OCI-LY7 (cell line): ENCODE measurements around the gene CPTP. TPM values are rescaled to one million over a fixed set of nuclear protein-coding genes. Genes with fewer than 3 reads are reported as not detected.

Source experiments
- BruUV-seq: library from RNA; stranded (reverse); fragments of 400-500 nt; replicated peaks from 2 replicates; lab custom pipeline; 2021; lab: Mats Ljungman, UMichigan
- CTCF ChIA-PET: fragments of 300-600 bp; sonication (Branson Sonifier 250); formaldehyde crosslinking; loops from one replicate; lab custom pipeline; 2022; ENCODE audit warnings: antibody characterized with exemption; ENCODE audit not compliant: unreplicated experiment; lab: Charles Lee
- POLR2A ChIA-PET: fragments of 300-600 bp; sonication (Branson Sonifier 250); formaldehyde crosslinking; loops from one replicate; lab custom pipeline; 2022; ENCODE audit warnings: antibody characterized with exemption; lab: Charles Lee
- DNase-seq: peaks from one replicate; pipeline ENCODE4 v3.0.0-alpha.2; 2015; ENCODE audit warnings: low spot score
- H2AFZ ChIP-seq: fragments of 200-600 bp; sonication (generic), shearing (Covaris generic); 2 replicates; pipeline ENCODE4 v1.6.1; 2014; ENCODE audit warnings: mild to moderate bottlenecking, antibody characterized with exemption, low read length, moderate library complexity
- H3K27ac ChIP-seq: fragments of 200-600 bp; sonication (generic); 2 replicates; pipeline ENCODE4 v1.5.1; 2014; ENCODE audit warnings: mixed run types, low read depth, mild to moderate bottlenecking, moderate library complexity, low read length, inconsistent platforms; ENCODE audit not compliant: poor library complexity, severe bottlenecking
- H3K36me3 ChIP-seq: fragments of 200-600 bp; sonication (generic); 2 replicates; pipeline ENCODE4 v1.6.1; 2014; ENCODE audit warnings: mild to moderate bottlenecking, antibody characterized with exemption, low read length, moderate library complexity, mixed read lengths; ENCODE audit not compliant: insufficient read depth
- H3K4me1 ChIP-seq: fragments of 200-600 bp; sonication (generic); 2 replicates; pipeline ENCODE4 v1.5.1; 2014; ENCODE audit warnings: mild to moderate bottlenecking, low read length; ENCODE audit not compliant: insufficient read depth, poor library complexity, severe bottlenecking
- H3K4me2 ChIP-seq: fragments of 200-600 bp; sonication (generic); 2 replicates; pipeline ENCODE4 v1.6.1; 2014; ENCODE audit warnings: mild to moderate bottlenecking, low read length
- H3K4me3 ChIP-seq: fragments of 200-600 bp; sonication (generic); 2 replicates; pipeline ENCODE4 v1.5.1; 2014; ENCODE audit warnings: mild to moderate bottlenecking, low read depth, low read length; ENCODE audit not compliant: poor library complexity, severe bottlenecking
- H3K79me2 ChIP-seq: fragments of 200-600 bp; sonication (generic); 2 replicates; pipeline ENCODE4 v1.6.1; 2016; ENCODE audit warnings: low read depth, mild to moderate bottlenecking, low read length, moderate library complexity, mixed read lengths; ENCODE audit not compliant: insufficient read depth
- H3K9me2 ChIP-seq: fragments of 200-600 bp; sonication (generic); 2 replicates; pipeline ENCODE4 v1.6.1; 2016; ENCODE audit warnings: mild to moderate bottlenecking, low read length, mixed read lengths; ENCODE audit not compliant: insufficient read depth
- H3K9me3 ChIP-seq: fragments of 200-600 bp; sonication (generic); 2 replicates; pipeline ENCODE4 v1.6.1; 2014; ENCODE audit warnings: mild to moderate bottlenecking, mixed run types, low read length, mixed read lengths
- H4K20me1 ChIP-seq: fragments of 200-600 bp; sonication (generic); 2 replicates; pipeline ENCODE4 v1.6.1; 2014; ENCODE audit warnings: mild to moderate bottlenecking, antibody characterized with exemption, low read length, moderate library complexity, mixed read lengths; ENCODE audit not compliant: insufficient read depth
- CTCF ChIP-seq: fragments of 200-600 bp; sonication (generic); conservative IDR thresholded peaks from 2 replicates; pipeline ENCODE4 v1.5.1; 2014; ENCODE audit warnings: mild to moderate bottlenecking, antibody characterized with exemption, low read length, moderate library complexity, mixed read lengths
- EZH2phosphoT487 ChIP-seq: fragments of 200-600 bp; sonication (generic); IDR thresholded peaks from 2 replicates; pipeline ENCODE4 v1.6.1; 2018; ENCODE audit warnings: low read depth, borderline replicate concordance, mild to moderate bottlenecking, mixed run types, antibody characterized with exemption, low read length, moderate library complexity, mixed read lengths
- intact Hi-C: fragments of 100-400 bp; cut with micrococcal nuclease; formaldehyde crosslinking; loops from one replicate; pipeline ENCODE4 v1.10.0; 2022; ENCODE audit not compliant: unreplicated experiment
- total RNA-seq, 2 experiments: library from RNA; depleted of rRNA in 1 of 2; stranded (reverse); fragments of >200 nt in 1 of 2; shearing (Covaris generic) in 1 of 2; gene quantifications; 2 replicates each; pipeline ENCODE4 v1.2.3, GENCODE V29; 2014 to 2022

CPTP gene
- total RNA-seq, 2 experiments from 2014 or later = 16.6 to 20.6 TPM

- POLR2A ChIA-PET = no interaction called here
- intact Hi-C loops = loop anchor here (2.0 kb wide), 1 partner anchor 171 kb away; no protein-coding TSS in a partner anchor
- no peak for DNase-seq
Observed at GRCh38 chr1:1293263-1294249, 31.0 kb upstream of the CPTP start.

GRCh38 chr1:1294250-1294890, 30.2 kb upstream of the CPTP start:
- no peak overlapping the region for H3K4me3 ChIP-seq
- H2AFZ ChIP-seq = no peak overlapping the region
- no peaks in the 10 kb centered on the region for H3K36me3 ChIP-seq
- no peaks in the 10 kb centered on the region for H4K20me1 ChIP-seq
- TF ChIP-seq EZH2phosphoT487 (no peak), CTCF (no peak)
- no peak overlapping the region for H3K4me2 ChIP-seq
- ChIA-PET CTCF (no interaction called here), POLR2A (no interaction called here)
- no peaks in the 10 kb centered on the region for H3K4me1 ChIP-seq
- DNase-seq = no peak
- H3K9me3 ChIP-seq = no peaks in the 10 kb centered on the region
- no peaks in the 10 kb centered on the region for H3K79me2 ChIP-seq
- BruUV-seq = no TSS peak
- intact Hi-C loops = no loop called here
- H3K27ac ChIP-seq = no peak overlapping the region
- no peaks in the 10 kb centered on the region for H3K9me2 ChIP-seq

More at GRCh38 chr1:1293263-1294249, 31.0 kb upstream of the CPTP start:
- CTCF ChIA-PET = no interaction called here
- no peak overlapping the region for H3K27ac ChIP-seq
- TF ChIP-seq EZH2phosphoT487 (no peak), CTCF (no peak)
- H3K9me3 ChIP-seq = no peaks in the 10 kb centered on the region
- no peaks in the 10 kb centered on the region for H3K79me2 ChIP-seq
- H3K4me3 ChIP-seq = no peak overlapping the region
- BruUV-seq = no TSS peak
- H3K36me3 ChIP-seq = no peaks in the 10 kb centered on the region
- no peaks in the 10 kb centered on the region for H3K4me1 ChIP-seq
- H4K20me1 ChIP-seq = no peaks in the 10 kb centered on the region
- no peak overlapping the region for H2AFZ ChIP-seq
- H3K4me2 ChIP-seq = no peak overlapping the region
- H3K9me2 ChIP-seq = no peaks in the 10 kb centered on the region
